HL-60 (cell line): Measurements from ENCODE around the gene YBEY.

Source experiments
- CTCF ChIP-seq: IDR thresholded peaks from one replicate; pipeline ENCODE4 v1.5.1; 2011; ENCODE audit warnings: low read length, control low read depth, inconsistent platforms; ENCODE audit not compliant: insufficient read depth
- REST ChIP-seq: IDR thresholded peaks from 2 replicates; pipeline ENCODE4 v1.6.1; 2012; ENCODE audit warnings: low read depth; ENCODE audit not compliant: insufficient replicate concordance

- TF ChIP-seq CTCF (no peak), REST (no peak)
Measured at GRCh38 chr21:46301759-46302158, 15.6 kb downstream of the YBEY start.
